ENCODE data around the gene LAG3.

The LAG3 gene

DNA sequence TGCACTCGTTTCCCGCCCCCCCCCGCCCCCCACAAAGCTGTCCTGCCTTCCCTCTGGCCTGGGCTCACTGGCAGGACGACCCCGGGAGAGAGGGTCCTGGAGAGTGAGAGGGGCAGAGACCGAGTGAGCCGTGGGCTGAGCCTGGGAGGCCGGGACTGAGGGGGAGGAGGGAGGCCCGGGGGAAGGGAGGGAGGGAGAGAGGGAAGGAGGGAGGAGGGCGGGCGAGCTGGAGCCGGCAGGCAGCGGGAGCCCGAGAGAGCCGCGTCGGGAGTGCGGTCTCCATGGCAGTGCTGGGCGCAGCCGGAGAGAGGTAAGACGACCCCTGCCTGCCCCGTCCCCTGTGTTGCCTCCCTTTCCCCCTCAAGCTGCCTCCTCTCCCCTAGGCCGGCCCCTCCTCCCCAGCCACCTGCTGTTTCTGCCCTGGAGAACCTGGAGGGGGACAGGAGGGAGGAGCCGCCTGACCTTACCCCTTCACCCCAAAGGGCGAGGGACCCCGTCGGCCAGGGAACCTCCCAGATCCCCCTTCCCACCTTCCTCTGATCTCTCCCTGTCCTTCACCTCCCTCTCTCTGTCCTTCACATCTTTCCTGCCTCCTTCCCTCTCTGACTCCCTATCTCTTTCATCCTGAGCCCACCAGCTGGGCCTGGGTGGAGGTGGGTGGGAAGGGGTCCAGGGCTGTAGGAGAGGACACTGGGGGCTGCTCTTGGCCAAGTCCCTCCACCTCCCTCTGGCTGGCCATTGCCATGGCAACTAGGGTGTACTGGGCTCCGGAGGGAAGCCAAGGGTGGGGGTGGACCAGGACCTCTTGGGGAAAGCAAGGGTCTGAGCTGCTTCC lies 49.5 kb downstream of the LAG3 start, which contains the start of gene GPR162:
TSS of gene GPR162 (plus strand) at position 231 of the 835 bp plus-strand sequence. CDS start 2,078 bp downstream, outside the sequence.
- peak within 1 kb of the TSS; percentile 60 for H3K4me3 ChIP-seq (ENCODE audit: low read depth, low read length)

DNA sequence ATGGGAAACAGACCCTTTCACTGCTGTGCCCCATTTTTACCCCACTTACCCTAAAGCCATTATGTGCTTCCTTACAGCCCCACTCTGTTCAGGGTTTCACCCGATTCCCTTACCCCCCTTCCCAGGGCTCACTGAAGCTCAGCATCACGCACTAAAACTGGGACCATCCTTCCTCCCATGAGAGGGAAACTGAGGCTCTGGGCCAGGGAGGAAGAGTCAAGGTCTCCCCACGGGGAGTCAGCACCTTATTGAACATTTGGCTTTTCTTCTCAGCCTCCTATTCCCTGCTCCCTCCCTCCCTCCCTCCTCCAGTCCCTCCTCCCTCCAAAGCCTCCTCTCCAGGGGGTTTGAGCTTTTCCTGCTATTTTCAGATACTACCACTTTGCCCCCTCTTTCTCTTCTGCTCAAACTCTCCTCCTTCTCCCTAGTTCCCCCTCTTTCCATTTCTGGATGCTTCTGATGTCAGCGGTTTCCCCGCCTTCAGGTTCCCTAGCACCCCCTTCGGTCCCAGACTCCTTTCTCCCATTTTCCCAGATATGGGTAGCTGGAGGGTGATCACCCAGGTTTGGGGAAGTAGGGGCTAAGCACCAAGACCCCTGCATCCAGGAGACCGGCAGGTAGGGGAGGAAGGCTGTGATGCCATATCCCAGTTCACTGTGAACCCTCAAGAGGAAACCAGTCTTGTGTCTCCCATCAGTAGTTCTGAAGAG lies 50.3 kb downstream of the LAG3 start:
- H3K4me3 ChIP-seq (ENCODE audit: low read depth, low read length) = no peak overlapping the region

DNA sequence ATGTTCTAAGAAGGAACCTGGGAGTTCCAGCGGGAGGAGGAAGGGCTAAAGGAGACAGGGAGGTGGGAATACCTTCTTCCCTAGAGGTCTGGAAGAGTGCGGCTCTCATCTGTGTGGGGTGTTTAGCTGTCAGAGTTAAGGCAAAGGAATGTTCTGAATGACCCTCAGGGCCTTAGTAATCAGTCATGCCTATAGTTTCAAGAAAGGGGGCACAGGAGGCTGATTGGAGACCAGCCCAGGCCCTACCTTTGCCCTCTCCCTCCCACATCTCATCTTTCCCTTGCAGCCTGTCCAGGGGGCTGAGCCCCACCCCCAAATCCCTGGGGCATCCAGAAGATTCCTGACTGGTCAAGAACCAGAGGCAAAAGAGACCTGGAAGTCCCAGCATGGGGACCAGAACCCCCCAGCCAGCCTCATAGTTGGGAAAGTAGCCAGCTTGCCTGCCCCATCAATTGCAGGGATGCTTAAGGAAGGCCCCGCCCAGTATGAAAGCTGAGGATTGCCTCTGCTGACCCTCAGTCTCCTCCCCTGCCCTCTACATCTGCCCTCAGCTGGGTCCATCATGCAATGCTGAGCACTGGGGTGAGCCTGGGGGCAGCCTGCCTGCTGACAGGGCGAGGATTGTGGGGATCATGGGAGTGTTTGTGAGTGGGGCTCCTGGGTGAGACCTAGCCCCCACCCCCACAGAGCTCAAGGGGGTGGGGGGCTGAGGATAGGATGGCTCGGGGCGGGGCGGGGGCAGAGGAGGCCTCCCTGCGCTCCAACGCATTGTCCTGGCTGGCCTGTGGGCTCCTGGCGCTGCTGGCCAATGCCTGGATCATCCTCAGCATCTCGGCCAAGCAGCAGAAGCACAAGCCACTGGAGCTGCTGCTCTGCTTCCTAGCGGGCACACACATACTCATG lies 51.1 kb downstream of the LAG3 start:
- H3K4me3 ChIP-seq (ENCODE audit: low read depth, low read length) = no peak overlapping the region

DNA sequence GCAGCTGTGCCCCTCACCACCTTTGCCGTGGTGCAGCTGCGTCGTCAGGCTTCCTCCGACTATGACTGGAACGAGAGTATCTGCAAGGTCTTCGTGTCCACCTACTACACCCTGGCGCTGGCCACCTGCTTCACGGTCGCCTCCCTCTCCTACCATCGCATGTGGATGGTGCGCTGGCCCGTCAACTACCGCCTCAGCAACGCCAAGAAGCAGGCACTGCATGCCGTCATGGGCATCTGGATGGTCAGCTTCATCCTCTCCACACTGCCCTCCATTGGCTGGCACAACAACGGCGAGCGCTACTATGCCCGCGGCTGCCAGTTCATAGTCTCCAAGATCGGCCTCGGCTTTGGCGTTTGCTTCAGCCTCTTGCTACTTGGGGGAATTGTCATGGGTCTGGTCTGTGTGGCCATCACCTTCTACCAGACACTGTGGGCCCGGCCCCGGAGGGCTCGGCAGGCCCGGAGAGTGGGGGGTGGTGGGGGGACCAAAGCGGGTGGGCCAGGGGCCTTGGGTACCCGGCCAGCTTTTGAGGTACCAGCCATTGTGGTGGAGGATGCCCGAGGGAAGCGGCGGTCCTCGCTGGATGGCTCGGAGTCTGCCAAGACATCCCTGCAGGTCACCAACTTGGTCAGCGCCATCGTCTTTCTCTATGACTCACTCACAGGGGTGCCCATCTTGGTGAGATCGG lies 51.9 kb downstream of the LAG3 start:
- H3K4me3 ChIP-seq (ENCODE audit: low read depth, low read length) = no peak overlapping the region

DNA sequence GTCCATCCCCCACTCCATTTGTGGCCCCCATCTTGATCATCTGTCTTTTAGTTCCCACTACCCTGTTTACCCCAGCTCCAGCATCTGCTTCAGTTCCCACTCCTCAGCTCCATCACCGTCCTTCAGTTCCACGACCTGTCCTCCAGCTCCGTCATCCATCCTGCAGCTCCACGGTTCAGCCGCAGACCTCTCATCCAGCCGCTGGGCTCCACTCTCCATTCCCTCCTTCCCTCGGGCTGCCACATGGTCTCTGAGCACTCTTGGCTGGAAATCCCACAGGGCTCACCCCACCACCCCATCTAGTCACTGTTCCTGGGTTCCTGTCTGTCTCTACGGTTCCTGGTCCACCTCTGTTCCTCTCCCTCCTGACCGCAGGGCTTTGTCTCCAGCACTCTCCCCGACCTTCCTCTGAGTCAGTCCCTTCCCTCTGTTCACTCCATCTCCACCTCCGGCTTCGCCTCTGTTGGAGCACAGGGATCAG lies 52.6 kb downstream of the LAG3 start:
- peak overlapping the region; percentile 28 for H3K4me3 ChIP-seq (ENCODE audit: low read depth, low read length)

DNA sequence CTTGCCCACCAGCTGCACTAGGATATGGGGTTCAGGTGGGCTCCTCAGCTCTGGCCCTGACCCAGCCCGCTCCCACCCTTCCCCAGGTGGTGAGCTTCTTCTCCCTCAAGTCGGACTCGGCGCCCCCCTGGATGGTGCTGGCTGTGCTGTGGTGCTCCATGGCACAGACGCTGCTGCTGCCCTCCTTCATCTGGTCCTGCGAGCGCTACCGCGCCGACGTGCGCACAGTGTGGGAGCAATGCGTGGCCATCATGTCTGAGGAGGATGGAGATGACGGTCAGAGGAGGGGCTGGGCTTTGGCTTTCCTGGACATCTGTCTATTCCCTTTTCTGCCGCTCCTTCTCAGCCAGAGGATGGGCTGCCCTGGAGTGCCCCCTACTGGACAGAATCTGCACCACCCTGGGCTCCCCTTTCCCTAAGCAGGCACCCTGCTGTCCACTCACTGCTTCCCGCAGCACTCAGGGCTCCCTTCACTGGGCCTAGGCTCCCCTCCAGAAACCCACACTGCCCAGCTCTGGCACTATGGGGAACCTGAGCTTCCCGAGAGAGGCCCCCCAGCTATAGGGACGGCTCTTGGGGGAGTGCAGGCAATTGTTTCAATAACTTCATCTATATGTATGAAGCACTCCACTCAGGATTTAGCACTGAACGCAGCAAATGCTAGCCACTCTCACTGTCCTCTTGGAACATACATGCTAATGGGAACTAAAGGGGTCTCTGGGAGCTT lies 53.2 kb downstream of the LAG3 start:
- peak overlapping the region; percentile 28 for H3K4me3 ChIP-seq (ENCODE audit: low read depth, low read length)

DNA sequence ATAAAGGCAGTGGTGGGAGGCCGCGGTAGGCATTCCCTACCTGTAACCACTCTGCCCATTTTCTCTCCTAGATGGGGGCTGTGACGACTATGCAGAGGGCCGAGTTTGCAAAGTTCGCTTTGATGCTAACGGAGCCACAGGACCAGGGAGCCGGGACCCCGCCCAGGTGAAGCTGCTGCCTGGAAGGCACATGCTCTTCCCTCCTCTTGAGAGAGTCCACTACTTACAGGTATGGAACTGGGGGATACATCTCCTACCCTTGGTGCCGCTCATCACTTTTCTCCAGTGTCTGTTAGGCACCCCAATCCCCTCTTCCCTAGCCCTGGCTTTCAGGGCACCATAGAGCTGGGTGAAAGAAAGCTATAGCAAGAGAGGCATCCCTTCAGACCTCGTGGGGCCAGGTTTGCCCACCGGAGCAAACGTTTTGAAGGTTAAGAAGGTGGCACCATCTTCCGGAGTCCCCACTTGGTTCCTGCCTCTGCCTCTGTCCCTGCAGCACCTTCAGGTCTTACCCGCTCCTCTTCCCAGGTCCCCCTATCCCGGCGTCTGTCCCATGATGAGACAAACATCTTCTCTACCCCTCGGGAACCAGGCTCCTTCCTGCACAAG lies 53.9 kb downstream of the LAG3 start:
- H3K4me3 ChIP-seq (ENCODE audit: low read depth, low read length) = no peak overlapping the region

DNA sequence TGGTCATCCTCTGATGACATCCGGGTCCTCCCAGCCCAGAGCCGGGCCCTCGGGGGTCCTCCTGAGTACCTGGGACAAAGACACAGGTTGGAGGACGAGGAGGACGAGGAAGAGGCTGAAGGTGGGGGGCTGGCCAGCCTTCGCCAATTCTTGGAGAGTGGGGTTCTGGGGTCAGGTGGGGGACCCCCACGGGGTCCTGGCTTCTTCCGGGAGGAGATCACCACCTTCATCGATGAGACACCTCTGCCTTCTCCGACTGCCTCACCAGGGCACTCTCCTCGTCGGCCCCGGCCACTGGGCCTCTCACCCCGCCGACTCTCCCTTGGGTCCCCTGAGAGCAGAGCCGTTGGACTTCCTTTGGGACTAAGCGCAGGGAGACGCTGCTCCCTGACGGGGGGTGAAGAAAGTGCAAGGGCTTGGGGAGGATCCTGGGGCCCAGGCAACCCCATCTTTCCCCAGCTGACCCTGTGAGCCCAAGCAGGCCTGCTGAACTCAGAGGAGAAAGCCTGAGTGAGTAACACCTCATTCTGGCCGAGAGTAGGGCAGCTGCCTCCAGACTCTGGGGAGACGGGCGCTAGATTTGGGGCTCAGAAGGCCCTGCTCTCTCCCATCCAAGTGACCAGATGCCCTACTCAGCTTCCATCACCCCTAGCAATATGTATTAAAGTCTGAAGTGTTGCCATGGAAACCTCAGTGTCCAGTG lies 54.6 kb downstream of the LAG3 start:
- H3K4me3 ChIP-seq (ENCODE audit: low read depth, low read length) = no peak overlapping the region

DNA sequence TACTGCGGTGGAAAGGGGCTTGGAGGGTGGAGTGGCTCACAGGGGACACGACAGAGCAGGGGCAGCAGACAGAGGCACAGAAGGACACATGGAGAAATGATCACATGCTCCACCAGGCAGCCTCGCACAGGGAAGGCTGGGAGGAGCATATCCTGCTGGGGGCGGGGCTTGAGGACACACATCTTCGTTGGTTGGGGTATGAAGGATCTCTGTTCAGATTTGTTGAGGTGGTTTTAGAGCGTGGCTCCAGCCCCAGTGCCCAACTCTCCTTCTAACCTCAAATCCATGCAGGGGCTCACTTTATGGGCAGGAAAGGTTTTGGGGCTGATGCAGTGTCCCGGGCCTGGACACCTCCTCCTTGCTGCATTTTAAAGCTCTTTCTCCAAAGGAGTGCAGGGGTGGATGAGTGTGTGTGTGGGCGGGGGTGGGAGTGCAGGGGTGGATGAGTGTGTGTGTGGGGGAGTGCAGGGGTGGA lies 55.2 kb downstream of the LAG3 start:
- no peak overlapping the region for H3K4me3 ChIP-seq (ENCODE audit: low read depth, low read length)
